Lung (tissue), 12 donors: ENCODE measurements around the gene CT83. TPM values are rescaled to one million over a fixed set of nuclear protein-coding genes. Genes with fewer than 3 reads are reported as not detected.

Experiments used
- ATAC-seq: fragments of 200-7000 bp; cut with Tn5 transposase; one replicate; pipeline ENCODE4 v1.9.1; 2020; ENCODE audit warnings: moderate number of reproducible peaks; ENCODE audit not compliant: insufficient read depth, low FRiP score
- DNase-seq, 3 donors: peaks; one replicate each; pipeline ENCODE4 v3.0.0-alpha.2; 2013 to 2017
- H3K27ac ChIP-seq, 2 donors: one replicate each; pipeline ENCODE4 v1.5.1; 2013; ENCODE audit warnings: mild to moderate bottlenecking in 2 of 2, moderate library complexity in 2 of 2, control low read depth in 1 of 2, inconsistent platforms in 1 of 2, low read depth in 1 of 2, low read length in 1 of 2
- H3K27me3 ChIP-seq, 3 donors: one replicate each; pipeline ENCODE4 v1.5.1; 2013; ENCODE audit warnings: low read length in 2 of 3; ENCODE audit not compliant: control insufficient read depth in 3 of 3, insufficient read depth in 3 of 3
- H3K36me3 ChIP-seq, 4 donors: one replicate each; pipeline ENCODE4 v1.5.1; 2013; ENCODE audit warnings: low read length in 4 of 4, mild to moderate bottlenecking in 1 of 4, moderate library complexity in 1 of 4; ENCODE audit not compliant: control insufficient read depth in 4 of 4, insufficient read depth in 4 of 4
- H3K4me1 ChIP-seq, 5 donors: one replicate each; pipeline ENCODE4 v1.5.1; 2013; ENCODE audit warnings: low read length in 5 of 5, mild to moderate bottlenecking in 2 of 5, moderate library complexity in 1 of 5; ENCODE audit not compliant: control insufficient read depth in 5 of 5, insufficient read depth in 5 of 5
- H3K4me3 ChIP-seq: one replicate; pipeline ENCODE4 v1.5.1; 2013; ENCODE audit warnings: mild to moderate bottlenecking, control low read depth, moderate library complexity
- H3K9ac ChIP-seq, 2 donors: one replicate each; pipeline ENCODE4 v1.5.1; 2013; ENCODE audit warnings: low read length in 2 of 2, control low read depth in 1 of 2; ENCODE audit not compliant: insufficient read depth in 1 of 2
- H3K9me3 ChIP-seq, 4 donors: one replicate each; pipeline ENCODE4 v1.5.1; 2013; ENCODE audit warnings: low read length in 3 of 4, mild to moderate bottlenecking in 1 of 4, moderate library complexity in 1 of 4; ENCODE audit not compliant: control insufficient read depth in 4 of 4, insufficient read depth in 3 of 4
- WGBS, 2 donors: extraction: QIAGEN DNeasy Blood & Tissue Kit; methylation state at CpG; one replicate each; pipeline ENCODE4 v1.1.7; 2013; 5-methylcytosine and 5-hydroxymethylcytosine counted together
- polyA plus RNA-seq, 2 donors: library from polyadenylated mRNA; stranded (reverse); fragments of 200-250 nt; gene quantifications; one replicate each; pipeline ENCODE4 v1.2.1, GENCODE V29; 2013
- total RNA-seq, 2 donors: library from RNA; depleted of rRNA in 1 of 2; stranded (reverse); fragments of >200 nt in 1 of 2; gene quantifications; one replicate each; pipeline ENCODE4 v1.2.1, GENCODE V29; 2014 to 2021
- TF ChIP-seq, protein P1 (sequence below): IDR thresholded peaks from 2 replicates; pipeline ENCODE4 v1.5.1; 2012; ENCODE audit warnings: mild to moderate bottlenecking; ENCODE audit errors: control extremely low read depth, extremely low read depth
- donor health status: control.
- donor health status: control.
- donor health status: Bipolar disorder and iron deficiency.
- donor health status: healthy.
- donor health status: DM: yes; HTN: yes; CAD: no.

Gene CT83
- total and polyA plus RNA-seq, 4 donors, result not detected

DNA sequence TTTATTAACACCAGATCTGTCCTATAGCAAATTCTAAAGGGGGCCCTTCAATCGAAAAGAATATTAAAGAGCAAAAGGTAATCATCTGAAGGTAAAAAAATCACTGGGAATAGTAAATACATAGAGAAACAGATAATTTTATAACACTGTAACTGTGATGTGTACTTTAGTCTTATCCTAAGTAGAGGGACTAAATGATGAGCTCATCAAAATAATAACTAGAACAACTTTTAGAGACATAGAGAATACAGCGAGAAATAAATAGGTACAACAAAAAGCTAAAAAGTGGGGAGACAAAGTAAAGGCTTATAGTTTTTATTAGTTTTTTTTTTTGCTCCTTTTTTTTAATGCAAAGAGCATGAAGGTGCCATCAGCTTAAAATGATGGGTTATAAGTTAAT, 17.3 kb upstream of the CT83 start:
- Histone ChIP-seq H3K27me3 (peaks cover 0 to under 1% (median 0%) of the 10 kb centered on the region in 3 donors), H3K4me1 (no peaks in the 10 kb centered on the region), H3K9me3 (peaks cover 0 to 1% (median 0%) of the 10 kb centered on the region in 4 donors), H3K36me3 (no peaks in the 10 kb centered on the region), H3K27ac (no peak overlapping the region), H3K9ac (no peak overlapping the region), H3K4me3 (no peak overlapping the region)
- WGBS, 2 donors, result 87 to 93% methylated on average over 2 of the region's 2 CpGs
- no peak for ATAC-seq
- DNase-seq, result no peak
- TF ChIP-seq, protein P1, sequence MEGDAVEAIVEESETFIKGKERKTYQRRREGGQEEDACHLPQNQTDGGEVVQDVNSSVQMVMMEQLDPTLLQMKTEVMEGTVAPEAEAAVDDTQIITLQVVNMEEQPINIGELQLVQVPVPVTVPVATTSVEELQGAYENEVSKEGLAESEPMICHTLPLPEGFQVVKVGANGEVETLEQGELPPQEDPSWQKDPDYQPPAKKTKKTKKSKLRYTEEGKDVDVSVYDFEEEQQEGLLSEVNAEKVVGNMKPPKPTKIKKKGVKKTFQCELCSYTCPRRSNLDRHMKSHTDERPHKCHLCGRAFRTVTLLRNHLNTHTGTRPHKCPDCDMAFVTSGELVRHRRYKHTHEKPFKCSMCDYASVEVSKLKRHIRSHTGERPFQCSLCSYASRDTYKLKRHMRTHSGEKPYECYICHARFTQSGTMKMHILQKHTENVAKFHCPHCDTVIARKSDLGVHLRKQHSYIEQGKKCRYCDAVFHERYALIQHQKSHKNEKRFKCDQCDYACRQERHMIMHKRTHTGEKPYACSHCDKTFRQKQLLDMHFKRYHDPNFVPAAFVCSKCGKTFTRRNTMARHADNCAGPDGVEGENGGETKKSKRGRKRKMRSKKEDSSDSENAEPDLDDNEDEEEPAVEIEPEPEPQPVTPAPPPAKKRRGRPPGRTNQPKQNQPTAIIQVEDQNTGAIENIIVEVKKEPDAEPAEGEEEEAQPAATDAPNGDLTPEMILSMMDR, result no peak

DNA sequence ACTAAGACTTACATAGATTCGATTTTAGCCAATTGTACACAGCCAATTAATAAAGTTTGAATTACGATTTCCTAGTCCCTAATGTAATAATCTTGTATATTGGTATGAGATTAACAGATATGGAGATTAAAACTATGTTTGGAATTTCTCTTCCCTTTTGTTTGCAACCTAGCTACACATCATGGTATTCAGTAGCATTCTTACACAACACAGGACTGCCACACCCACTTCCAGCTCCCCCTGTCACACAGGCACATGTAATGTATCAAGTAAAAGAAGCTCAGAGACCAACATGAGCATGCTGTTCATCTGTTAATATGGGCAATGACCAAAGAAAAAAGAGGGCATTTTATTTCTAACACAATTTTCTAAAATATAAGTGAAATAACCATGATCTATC, 13.6 kb downstream of the CT83 start:
- H3K9ac ChIP-seq, result no peak overlapping the region
- no peaks in the 10 kb centered on the region for H3K9me3 ChIP-seq
- ATAC-seq (no peak), DNase-seq (no peak)
- TF ChIP-seq, protein P1, result no peak
- H3K4me3 ChIP-seq, result no peak overlapping the region
- peaks cover 0 to 8% (median 0%) of the 10 kb centered on the region in 3 donors for H3K27me3 ChIP-seq
- no peaks in the 10 kb centered on the region for H3K4me1 ChIP-seq
- no peaks in the 10 kb centered on the region for H3K36me3 ChIP-seq
- 60 to 73% methylated on average over 2 of the region's 2 CpGs for WGBS, 2 donors
- no peak overlapping the region for H3K27ac ChIP-seq

DNA sequence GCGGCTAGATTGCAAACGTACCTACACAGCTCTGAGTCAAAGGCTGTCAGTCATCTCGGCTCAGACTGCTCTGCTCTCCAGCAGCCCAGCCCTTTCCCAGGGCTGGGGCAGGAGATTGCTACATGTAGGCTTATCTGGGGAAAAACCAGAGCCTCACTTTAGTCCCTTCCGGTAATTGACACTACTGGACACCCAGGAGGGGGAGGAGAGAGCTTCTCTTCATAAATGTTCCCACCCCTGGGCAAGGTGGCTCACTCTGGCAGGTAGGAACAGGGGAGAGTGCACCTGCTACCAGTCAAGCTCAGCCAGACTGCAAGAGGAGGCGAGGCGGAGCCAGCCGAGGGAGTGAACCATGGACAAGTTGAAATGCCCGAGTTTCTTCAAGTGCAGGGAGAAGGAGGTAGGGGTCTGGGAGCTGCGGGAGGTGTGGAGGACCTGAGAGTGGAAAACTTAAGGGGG, 26.4 kb downstream of the CT83 start, which contains the start of gene SLC6A14:
SLC6A14 (plus strand) TSS at position 249 of the 459 bp plus-strand sequence; CDS start at position 353, 104 bp downstream.
- no peaks in the 10 kb centered on the region for H3K36me3 ChIP-seq
- peaks cover 0 to 32% (median 3%) of the 10 kb centered on the region in 3 donors for H3K27me3 ChIP-seq
- no peak within 1 kb of the TSS for H3K4me3 ChIP-seq
- H3K4me1 ChIP-seq, result no peaks in the 10 kb centered on the region
- DNase-seq (peak in 1 of 3 donors; percentile 12), ATAC-seq (peak; percentile 80)
- 52 to 65% methylated on average over 7 to 9 of the region's 9 CpGs for WGBS, 2 donors
- no peaks in the 10 kb centered on the region for H3K9me3 ChIP-seq
- H3K27ac ChIP-seq, result peak within 1 kb of the TSS in 1 of 2 donors; percentile 70
- H3K9ac ChIP-seq, result no peak within 1 kb of the TSS
- TF ChIP-seq, protein P1, result no peak

DNA sequence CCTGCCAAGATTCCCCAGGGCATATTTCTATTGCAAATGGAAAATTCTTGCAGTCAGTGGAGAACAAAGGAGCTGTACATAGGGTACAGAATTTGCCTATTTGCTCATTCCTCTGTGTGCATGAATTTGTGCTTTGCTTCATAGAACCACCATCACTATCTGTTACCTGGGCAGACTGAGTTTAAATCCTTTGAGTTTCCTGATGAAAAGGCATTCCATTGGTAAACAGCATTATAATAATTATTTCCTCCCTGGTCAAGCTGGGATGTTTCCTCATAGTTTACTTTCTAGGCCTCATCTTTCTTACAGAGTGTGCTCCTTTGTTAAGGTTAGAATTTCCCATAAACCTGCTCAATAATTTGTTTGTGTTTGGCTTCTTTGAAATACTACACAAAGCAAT, 27.2 kb downstream of the CT83 start:
- Histone ChIP-seq H3K4me3 (no peak overlapping the region), H3K9me3 (no peaks in the 10 kb centered on the region), H3K27me3 (peaks cover 0 to 32% (median 3%) of the 10 kb centered on the region in 3 donors), H3K27ac (peak overlapping the region in 1 of 2 donors; percentile 70), H3K9ac (no peak overlapping the region), H3K36me3 (no peaks in the 10 kb centered on the region), H3K4me1 (no peaks in the 10 kb centered on the region)
- ATAC-seq, result no peak
- TF ChIP-seq, protein P1, result no peak
- DNase-seq, result no peak
